Pancreas (tissue), 10 donors: Measurements from ENCODE around the gene TTYH2. TPM values are rescaled to one million over a fixed set of nuclear protein-coding genes. Genes with fewer than 3 reads are reported as not detected.
A peak's percentile ranks its signal among the peaks of the same experiment; 100 is the strongest.

Experiments
- ATAC-seq, 4 donors: fragments of 200-7000 bp; cut with Tn5 transposase; one replicate each; pipeline versions ENCODE4 v1.8.0 to v1.9.1; 2020; ENCODE audit warnings: mild to moderate bottlenecking in 4 of 4, moderate library complexity in 4 of 4
- DNase-seq, 6 donors: peaks; one replicate each; pipeline ENCODE4 v3.0.0-alpha.2; 2020
- FAIRE-seq: peaks from 2 replicates; lab custom pipeline; 2012; peaks lifted over from hg19 to GRCh38; lab: Jason Lieb, UNC
- H3K27ac ChIP-seq, 4 donors: fragments of 200-600 bp; sonication (generic); 1 replicate in 3 of 4; 2 replicates in 1 of 4; pipeline versions ENCODE4 v1.5.0 to v1.8.0; 2020
- H3K27me3 ChIP-seq, 4 donors: fragments of 200-600 bp; one replicate each; pipeline ENCODE4 v1.8.0; 2021
- H3K36me3 ChIP-seq, 3 donors: fragments of 200-600 bp; sonication (generic) in 1 of 3; one replicate each; pipeline versions ENCODE4 v1.5.0 to v1.8.0; 2020 to 2021
- H3K4me1 ChIP-seq, 3 donors: fragments of 200-600 bp; one replicate each; pipeline ENCODE4 v1.8.0; 2021
- H3K4me3 ChIP-seq, 4 donors: fragments of 200-600 bp; sonication (generic) in 2 of 4; one replicate each; pipeline versions ENCODE4 v1.5.0 to v1.8.0; 2020 to 2021
- H3K9me3 ChIP-seq, 4 donors: fragments of 200-600 bp; one replicate each; pipeline ENCODE4 v1.8.0; 2021
- CTCF ChIP-seq, 4 donors: fragments of 200-600 bp; sonication (generic) in 3 of 4; IDR thresholded peaks; one replicate each; pipeline versions ENCODE4 v1.5.0 to v1.8.0; 2021; ENCODE audit warnings: antibody characterized with exemption in 4 of 4
- WGBS, 2 donors: extraction: QIAGEN DNeasy Blood & Tissue Kit; methylation state at CpG; one replicate each; pipeline ENCODE4 v1.1.7; 2013; 5-methylcytosine and 5-hydroxymethylcytosine counted together
- intact Hi-C, 3 donors: fragments of 100-400 bp; cut with DNase I; formaldehyde crosslinking; loops; one replicate each; pipeline versions ENCODE4 v1.11.1 to v1.14.2; 2022
- polyA plus RNA-seq, 2 donors: library from polyadenylated mRNA; stranded (reverse); fragments of 200-250 nt; gene quantifications; one replicate each; pipeline ENCODE4 v1.2.3, GENCODE V29; 2013
- total RNA-seq, 6 donors: library from RNA; stranded (reverse); fragmentation: NEBNext Ultra II Directional in 4 of 6; extraction: Animal tissue kit (Norgen Biotek cat#: 25700) in 4 of 6; gene quantifications; one replicate each; pipeline versions ENCODE4 v1.2.1 to v1.2.4, GENCODE V29; 2021 to 2023
- donor health status: healthy with polysubstance abuse.
- donor health status: DM: no; HTN: no; CAD: no; lungs with moderate emphysema.
- donor health status: DM: no; HTN: no; CAD: no.
- donor health status: control.
- donor health status: control.
- donor health status: Bipolar disorder and iron deficiency.
- donor health status: DM: yes; HTN: yes; CAD: no.
- donor health status: DM: no; HTN: no; CAD: no.
- donor health status: DM: no; HTN: no; CAD: no.
- donor health status: DM: yes; HTN: yes; CAD: no.

TTYH2 gene
- total and polyA plus RNA-seq, 8 donors, result 3.0 to 13.8 (median 7.5) TPM

GRCh38 chr17:74211912-74212208 is 1.5 kb upstream of the TTYH2 start:
- FAIRE-seq (no peak), DNase-seq (no peak), ATAC-seq (no peak)
- 61 to 67% methylated on average over 8 of the region's 8 CpGs for WGBS, 2 donors
- peaks cover 0 to 22% (median 13%) of the 10 kb centered on the region in 3 donors for H3K4me1 ChIP-seq
- H3K27me3 ChIP-seq, result no peaks in the 10 kb centered on the region
- intact Hi-C loops, result loop anchor here in 1 of 3 donors (10.0 kb wide), 1 partner anchor 83 kb away; no protein-coding TSS in a partner anchor
- no peak for TF ChIP-seq CTCF (IDR thresholded peaks at IDR 0.05)
- peak overlapping the region in 2 of 4 donors; percentile 46 to 55 for H3K4me3 ChIP-seq
- H3K9me3 ChIP-seq, result no peaks in the 10 kb centered on the region
- H3K36me3 ChIP-seq, result peaks cover 4 to 24% (median 5%) of the 10 kb centered on the region in 3 donors
- no peak overlapping the region for H3K27ac ChIP-seq

- peak overlapping the region; percentile 3 to 55 (median 28) for H3K4me3 ChIP-seq
- 7 to 8% methylated on average over 46 to 48 of the region's 48 CpGs for WGBS, 2 donors
- H3K9me3 ChIP-seq, result no peaks in the 10 kb centered on the region
- no peak for TF ChIP-seq CTCF (IDR thresholded peaks at IDR 0.05)
- peaks cover 0 to 22% (median 13%) of the 10 kb centered on the region in 3 donors for H3K4me1 ChIP-seq
- H3K27ac ChIP-seq, result peak overlapping the region in 2 of 4 donors; percentile 56 to 62
- DNase-seq (peak in 3 of 6 donors; percentile 41 to 79 (median 52)), ATAC-seq (peak in 3 of 4 donors; percentile 1 to 4 (median 3)), FAIRE-seq (no peak)
- intact Hi-C loops, result loop anchor here in 1 of 3 donors (10.0 kb wide), 1 partner anchor 82 kb away; no protein-coding TSS in a partner anchor
- H3K27me3 ChIP-seq, result no peaks in the 10 kb centered on the region
- H3K36me3 ChIP-seq, result peaks cover 4 to 24% (median 5%) of the 10 kb centered on the region in 3 donors
Measured at GRCh38 chr17:74212209-74212912, 1.0 kb upstream of the TTYH2 start.

DNA sequence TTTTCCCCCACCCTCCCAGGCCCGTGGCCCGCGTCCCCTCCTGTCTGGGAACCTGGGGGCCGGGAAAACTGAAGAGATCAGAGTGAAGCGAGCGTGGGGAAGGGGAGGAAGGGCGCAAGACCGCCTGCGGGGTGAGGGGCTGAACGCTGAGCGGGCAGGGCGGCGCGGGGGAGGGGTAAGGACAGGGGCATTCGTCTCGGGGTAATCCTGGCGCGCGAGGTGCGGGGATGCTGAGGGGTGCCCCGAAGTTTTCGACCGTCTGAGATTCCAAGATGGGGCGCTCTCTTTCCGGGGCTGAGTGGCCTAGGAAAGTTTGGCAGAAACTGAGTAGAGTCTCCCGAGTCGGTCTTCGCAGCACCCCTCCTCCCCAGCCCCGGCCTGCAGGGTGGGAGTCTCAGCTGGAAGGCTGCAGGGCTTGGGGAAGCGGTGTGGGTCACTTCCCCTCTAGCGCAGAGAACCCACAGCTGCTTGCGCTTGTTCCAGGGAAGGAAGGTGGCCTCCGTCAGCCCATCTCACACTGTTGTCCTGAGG is 555 bp downstream of the TTYH2 start:
- TF ChIP-seq CTCF (IDR thresholded peaks at IDR 0.05), result no peak
- peak overlapping the region; percentile 11 to 55 (median 30) for H3K4me3 ChIP-seq
- H3K36me3 ChIP-seq, result peaks cover 0 to 12% (median 4%) of the 10 kb centered on the region in 3 donors
- H3K27ac ChIP-seq, result no peak overlapping the region
- ATAC-seq (peak; percentile 2 to 21 (median 14)), FAIRE-seq (no peak), DNase-seq (peak in 2 of 6 donors; percentile 41 to 57)
- H3K4me1 ChIP-seq, result peaks cover 0 to 22% (median 13%) of the 10 kb centered on the region in 3 donors
- WGBS, 2 donors, result 16 to 27% methylated on average over 28 to 33 of the region's 33 CpGs
- H3K9me3 ChIP-seq, result no peaks in the 10 kb centered on the region
- intact Hi-C loops, result loop anchor here in 1 of 3 donors (10.0 kb wide), 1 partner anchor 81 kb away; no protein-coding TSS in a partner anchor
- no peaks in the 10 kb centered on the region for H3K27me3 ChIP-seq

- H3K4me3 ChIP-seq, result peak overlapping the region in 1 of 4 donors; percentile 55
- H3K4me1 ChIP-seq, result peaks cover 0 to 22% (median 13%) of the 10 kb centered on the region in 3 donors
- no peak for DNase-seq
- no peak overlapping the region for H3K27ac ChIP-seq
- intact Hi-C loops, result loop anchor here in 1 of 3 donors (10.0 kb wide), 1 partner anchor 80 kb away; no protein-coding TSS in a partner anchor
- H3K27me3 ChIP-seq, result no peaks in the 10 kb centered on the region
- no peak for TF ChIP-seq CTCF (IDR thresholded peaks at IDR 0.05)
- 69 to 72% methylated on average over 15 to 16 of the region's 16 CpGs for WGBS, 2 donors
- peaks cover 0 to 5% (median 0%) of the 10 kb centered on the region in 3 donors for H3K36me3 ChIP-seq
- no peak for FAIRE-seq
- no peaks in the 10 kb centered on the region for H3K9me3 ChIP-seq
- no peak for ATAC-seq
Measured at GRCh38 chr17:74214484-74215341, 1.3 kb downstream of the TTYH2 start.
